GM12801 (cell line): ENCODE measurements around the gene FUT1.

Experiments used
- TF ChIP-seq, protein P1 (sequence below): IDR thresholded peaks from one replicate; pipeline ENCODE4 v1.5.1; 2011; ENCODE audit warnings: control low read depth; ENCODE audit not compliant: insufficient read length; ENCODE audit errors: extremely low read depth

The FUT1 gene

DNA sequence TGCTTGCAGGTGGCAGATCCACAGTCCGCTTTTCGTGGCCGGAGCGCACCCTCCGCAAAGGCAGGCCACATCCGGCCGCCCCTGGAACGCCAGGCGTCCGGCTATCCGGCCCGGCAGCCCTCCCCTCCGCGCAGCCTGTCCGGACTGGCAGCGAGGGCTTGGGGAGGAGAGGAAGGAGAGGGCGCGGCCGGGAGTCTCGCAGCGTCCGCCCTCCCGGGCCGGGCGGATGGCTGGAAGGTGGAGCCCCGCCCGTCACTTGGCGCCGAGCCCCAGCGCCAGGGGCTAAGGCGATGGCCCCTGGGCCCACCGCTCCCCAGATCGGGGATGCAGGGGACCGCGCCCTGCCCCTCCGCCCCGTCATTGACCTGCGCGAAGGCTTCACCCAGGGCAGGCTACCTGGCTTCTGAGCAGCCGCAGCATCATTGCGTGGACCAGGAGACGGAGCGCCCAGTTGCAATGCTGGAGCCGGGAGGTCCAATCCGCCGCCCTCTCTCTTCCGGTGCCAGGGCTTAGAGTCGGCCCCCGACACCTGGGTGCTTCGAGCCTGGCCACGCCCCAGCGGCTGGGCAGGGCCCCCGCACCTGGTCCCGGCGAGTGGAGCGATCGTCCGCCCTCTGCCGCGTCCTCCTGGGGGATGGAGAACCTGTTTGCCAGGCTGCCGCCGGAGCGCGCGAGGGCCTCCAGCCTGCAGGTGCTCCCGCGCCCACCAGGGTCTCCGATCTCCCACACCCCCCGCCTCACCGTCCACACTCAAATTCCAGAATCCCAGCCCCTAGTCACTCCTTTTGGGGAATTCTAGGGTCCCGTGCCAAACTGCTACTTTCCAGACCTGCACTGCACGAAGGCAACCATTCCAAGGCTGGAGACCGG, at the start of gene FUT1:
FUT1 (minus strand) TSS at position 146 of the 870 bp plus-strand sequence. CDS start 1,360 bp downstream, outside the sequence.
- TF ChIP-seq, protein P1, sequence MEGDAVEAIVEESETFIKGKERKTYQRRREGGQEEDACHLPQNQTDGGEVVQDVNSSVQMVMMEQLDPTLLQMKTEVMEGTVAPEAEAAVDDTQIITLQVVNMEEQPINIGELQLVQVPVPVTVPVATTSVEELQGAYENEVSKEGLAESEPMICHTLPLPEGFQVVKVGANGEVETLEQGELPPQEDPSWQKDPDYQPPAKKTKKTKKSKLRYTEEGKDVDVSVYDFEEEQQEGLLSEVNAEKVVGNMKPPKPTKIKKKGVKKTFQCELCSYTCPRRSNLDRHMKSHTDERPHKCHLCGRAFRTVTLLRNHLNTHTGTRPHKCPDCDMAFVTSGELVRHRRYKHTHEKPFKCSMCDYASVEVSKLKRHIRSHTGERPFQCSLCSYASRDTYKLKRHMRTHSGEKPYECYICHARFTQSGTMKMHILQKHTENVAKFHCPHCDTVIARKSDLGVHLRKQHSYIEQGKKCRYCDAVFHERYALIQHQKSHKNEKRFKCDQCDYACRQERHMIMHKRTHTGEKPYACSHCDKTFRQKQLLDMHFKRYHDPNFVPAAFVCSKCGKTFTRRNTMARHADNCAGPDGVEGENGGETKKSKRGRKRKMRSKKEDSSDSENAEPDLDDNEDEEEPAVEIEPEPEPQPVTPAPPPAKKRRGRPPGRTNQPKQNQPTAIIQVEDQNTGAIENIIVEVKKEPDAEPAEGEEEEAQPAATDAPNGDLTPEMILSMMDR, result no peak

DNA sequence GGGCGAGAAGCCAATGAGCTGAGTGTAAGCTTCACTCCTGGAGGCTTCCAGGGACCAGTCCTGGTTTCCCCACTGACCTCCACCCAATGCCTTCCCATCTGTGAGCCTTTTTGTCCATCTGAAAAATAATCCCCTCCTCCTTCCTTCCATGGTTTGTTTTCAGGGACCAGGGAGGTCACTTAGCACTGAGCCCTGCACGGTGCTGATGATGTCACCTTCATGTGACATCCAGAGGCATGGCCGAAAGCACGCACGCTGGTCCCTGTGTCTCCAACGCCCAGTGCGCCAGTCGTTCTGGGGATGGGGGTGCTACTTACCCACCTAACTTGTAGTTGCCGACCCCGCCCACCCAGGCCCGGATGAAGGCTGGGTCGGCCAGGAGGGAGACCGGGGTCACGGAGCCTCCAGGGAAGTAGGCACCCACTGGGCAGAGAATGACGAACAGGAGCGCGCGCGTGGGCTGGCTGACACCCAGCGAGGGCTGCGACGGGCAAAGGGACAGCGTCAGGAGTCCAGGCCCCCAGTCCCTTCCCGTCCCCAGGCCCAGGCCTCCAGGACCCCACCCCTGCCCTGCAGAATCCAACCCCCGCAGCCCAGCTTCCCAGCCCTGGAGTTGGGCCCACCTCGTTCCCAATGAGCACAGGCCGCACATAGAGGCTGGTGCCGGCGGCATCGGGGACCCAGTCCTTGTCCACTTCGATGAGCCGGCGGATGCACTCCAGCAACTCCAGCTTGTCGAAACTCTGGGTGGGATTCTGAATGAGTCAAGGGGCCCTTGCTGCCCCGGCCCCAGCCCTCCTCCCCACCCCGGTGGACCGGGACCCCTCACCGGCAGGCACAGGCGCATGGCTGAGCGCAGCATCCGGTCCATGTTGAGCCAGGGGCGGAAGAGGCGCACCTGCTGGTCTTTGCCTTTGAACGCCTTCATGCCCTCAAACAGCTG, 47.2 kb upstream of the FUT1 start:
- TF ChIP-seq, protein P1, result no peak

DNA sequence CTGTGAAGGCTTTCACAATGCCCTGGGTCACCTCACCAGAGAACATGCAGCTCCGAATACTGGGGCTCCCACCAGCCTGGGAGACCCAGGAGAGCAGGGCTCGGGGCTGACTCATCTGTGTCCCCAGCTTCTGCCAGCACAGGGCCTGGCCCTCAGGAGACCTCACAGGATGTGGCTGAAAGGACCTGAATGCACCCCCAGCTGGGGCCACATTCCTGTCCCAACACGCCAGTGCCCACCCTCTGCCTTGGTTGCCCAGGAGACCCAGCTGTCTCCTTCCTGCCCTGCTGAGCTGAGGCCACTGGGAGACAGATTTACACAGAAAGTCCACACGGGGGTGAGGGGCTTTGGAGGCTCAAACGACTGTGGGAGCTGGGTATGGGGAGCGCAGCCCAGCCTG, 46.5 kb upstream of the FUT1 start:
- TF ChIP-seq, protein P1, result no peak

DNA sequence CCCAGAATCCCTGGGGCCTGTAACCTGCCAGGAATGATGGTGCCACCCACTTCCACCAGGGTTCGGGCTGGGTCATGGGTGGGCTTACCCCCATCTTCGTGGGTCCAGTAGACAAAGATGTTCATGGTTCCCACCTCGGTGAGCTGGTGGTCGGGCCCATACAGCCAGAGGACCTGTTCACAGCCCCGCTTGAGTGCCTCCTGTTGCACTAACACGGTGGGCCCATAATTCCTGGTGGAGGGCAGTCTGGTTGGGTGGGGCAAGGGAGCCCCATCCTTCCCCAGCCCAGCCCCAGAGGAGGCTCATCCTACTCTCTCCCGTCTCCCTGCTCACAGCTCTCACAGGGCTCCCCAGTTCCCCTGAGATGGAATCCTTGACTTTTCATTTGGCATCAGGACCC, 44.7 kb upstream of the FUT1 start:
- TF ChIP-seq, protein P1, result no peak

DNA sequence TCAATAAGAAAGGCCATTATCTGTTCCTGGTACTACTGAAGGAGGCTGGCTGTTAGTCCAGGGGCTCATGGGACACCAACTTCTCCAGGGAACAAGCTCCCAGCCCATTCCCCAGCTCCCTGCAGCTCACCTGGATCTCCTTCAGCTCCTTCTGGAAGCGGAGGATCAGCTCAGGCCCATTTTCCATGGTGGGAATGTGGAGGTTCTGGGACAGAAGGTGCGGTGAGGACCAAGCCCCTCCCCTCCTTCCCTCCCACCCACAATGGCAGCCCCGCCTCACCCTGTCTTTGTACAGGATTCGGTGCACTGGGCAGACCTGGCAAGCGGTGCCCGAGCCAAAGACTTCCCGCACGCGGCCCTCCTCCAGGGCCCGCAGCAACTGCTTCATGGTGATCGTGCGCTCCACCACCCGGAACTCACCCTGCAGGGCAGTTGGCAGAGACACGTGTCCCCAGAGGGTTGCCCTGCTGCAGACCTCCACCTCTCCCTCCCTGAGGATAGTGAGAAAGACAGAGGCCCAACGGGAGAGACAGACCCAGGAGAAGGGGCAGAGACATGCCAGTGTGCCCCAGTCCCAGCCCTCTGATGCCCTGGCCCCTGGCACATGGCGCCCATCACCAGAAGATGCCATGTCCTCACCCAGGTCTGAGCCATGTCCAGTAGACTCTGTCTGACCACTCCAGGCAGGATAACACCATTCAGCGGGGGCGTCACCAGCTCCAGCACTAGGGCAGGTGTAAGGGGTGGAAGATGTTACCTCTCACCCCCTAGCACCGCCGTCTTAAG, 44.0 kb upstream of the FUT1 start:
- TF ChIP-seq, protein P1, result no peak

DNA sequence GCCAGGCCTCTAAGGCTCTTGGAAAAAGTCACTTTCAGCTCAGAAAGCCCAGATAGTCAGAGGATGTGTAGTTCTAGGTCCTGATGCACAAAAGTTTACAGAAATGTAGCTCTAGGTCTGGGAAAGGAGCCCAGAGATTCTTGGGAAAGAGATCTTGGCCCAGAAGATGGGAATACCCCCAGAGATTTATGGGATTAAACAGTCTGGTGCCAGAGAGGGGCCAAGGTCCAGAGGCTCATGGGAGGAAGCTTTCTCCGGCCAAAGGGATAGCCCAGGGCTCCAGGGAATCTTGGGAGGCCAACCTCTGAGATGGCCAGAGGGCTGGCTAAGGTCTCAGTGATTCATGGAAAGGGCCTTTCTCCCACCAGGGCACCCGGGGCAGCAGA, 43.2 kb upstream of the FUT1 start:
- TF ChIP-seq, protein P1, result no peak
